HepG2 (cell line): ENCODE data around the gene SUV39H2. TPM values are rescaled to one million over a fixed set of nuclear protein-coding genes. Genes with fewer than 3 reads are reported as not detected.

Source experiments
- ATAC-seq: fragments of 200-7000 bp; cut with Tn5 transposase; 3 replicates; pipeline ENCODE4 v1.9.1; 2020; ENCODE audit warnings: mild to moderate bottlenecking, moderate library complexity
- BruUV-seq: library from RNA; stranded (reverse); fragments of 400-500 nt; replicated peaks from 2 replicates; lab custom pipeline; 2021; lab: Mats Ljungman, UMichigan
- CTCF ChIA-PET: fragments of 300-600 bp; formaldehyde crosslinking; extraction: SDS; loops from one replicate; lab custom pipeline; 2021; ENCODE audit warnings: low total read pairs, inconsistent platforms, low intra/inter-chr PET ratio; lab: Yijun Ruan, JAX
- POLR2A ChIA-PET: fragments of 350-600 bp; sonication (Branson Sonifier 250); formaldehyde crosslinking; loops from one replicate; lab custom pipeline; 2020; ENCODE audit warnings: antibody characterized with exemption, inconsistent platforms; lab: Yijun Ruan, JAX
- DNase-seq: peaks from one replicate; pipeline ENCODE4 v3.0.0-alpha.2; 2015; ENCODE audit warnings: low spot score
- FAIRE-seq: peaks from 3 replicates; lab custom pipeline; 2011; peaks lifted over from hg19 to GRCh38; lab: Jason Lieb, UNC
- H2AFZ ChIP-seq: one replicate; pipeline ENCODE4 v1.6.1; 2011; ENCODE audit warnings: low read length, inconsistent platforms
- H3K27ac ChIP-seq: fragments of 300-600 bp; 3 replicates; pipeline ENCODE4 v1.8.0; 2011; ENCODE audit warnings: mixed run types, mild to moderate bottlenecking, mixed read lengths, low read length, inconsistent platforms; ENCODE audit not compliant: insufficient read depth; ENCODE audit errors: extremely low read length
- H3K27me3 ChIP-seq, 2 experiments: fragments of 200-600 bp in 1 of 2; 2 replicates in 1 of 2; 3 replicates in 1 of 2; pipeline versions ENCODE4 v1.6.0 to v1.8.0; 2011; ENCODE audit warnings: low read length in 2 of 2, mild to moderate bottlenecking in 2 of 2, moderate library complexity in 2 of 2, inconsistent platforms in 1 of 2; ENCODE audit not compliant: insufficient read depth in 2 of 2, control insufficient read depth in 1 of 2
- H3K36me3 ChIP-seq, 2 experiments: fragments of 200-600 bp in 1 of 2; replicated peaks in 1 of 2; 2 replicates in 1 of 2; 3 replicates in 1 of 2; pipeline versions ENCODE4 v1.5.1 to v1.8.0; 2011; ENCODE audit warnings: low read length in 2 of 2, inconsistent platforms in 1 of 2; ENCODE audit not compliant: insufficient read depth in 2 of 2, control insufficient read depth in 1 of 2
- H3K4me1 ChIP-seq: 2 replicates; pipeline ENCODE4 v1.5.1; 2012; ENCODE audit warnings: low read length, inconsistent platforms; ENCODE audit not compliant: insufficient read depth
- H3K4me2 ChIP-seq: 2 replicates; pipeline ENCODE4 v1.6.0; 2011; ENCODE audit warnings: low read depth, low read length, inconsistent platforms
- H3K4me3 ChIP-seq, 3 experiments: fragments of 200-600 bp in 1 of 3; sonication (generic), shearing (Covaris generic) in 1 of 3; replicated peaks in 1 of 3; 2 replicates each; pipeline ENCODE4 v1.5.1; 2011 to 2016; ENCODE audit warnings: low read length in 3 of 3, inconsistent platforms in 2 of 3, low read depth in 2 of 3, mild to moderate bottlenecking in 2 of 3, control low read depth in 1 of 3, mixed read lengths in 1 of 3; ENCODE audit not compliant: insufficient read depth in 1 of 3
- H3K79me2 ChIP-seq: one replicate; pipeline ENCODE4 v1.6.1; 2011; ENCODE audit warnings: low read length, inconsistent platforms; ENCODE audit not compliant: insufficient read depth
- H3K9ac ChIP-seq: 2 replicates; pipeline ENCODE4 v1.6.0; 2011; ENCODE audit warnings: mild to moderate bottlenecking, low read depth, low read length, inconsistent platforms; ENCODE audit not compliant: insufficient read depth
- H3K9me3 ChIP-seq: 2 replicates; pipeline ENCODE4 v1.5.1; 2012; ENCODE audit warnings: mild to moderate bottlenecking, low read length
- H4K20me1 ChIP-seq: 2 replicates; pipeline ENCODE4 v1.6.0; 2011; ENCODE audit warnings: inconsistent platforms, mild to moderate bottlenecking, low read length, moderate library complexity; ENCODE audit not compliant: insufficient read depth
- ATF3 ChIP-seq: sonication (generic); formaldehyde crosslinking; IDR thresholded peaks from 2 replicates; pipeline ENCODE4 v1.4.0; 2020; ENCODE audit warnings: missing genetic modification reagents
- BRF2 ChIP-seq: sonication (generic); formaldehyde crosslinking; IDR thresholded peaks from 2 replicates; pipeline ENCODE4 v1.8.1; 2022; ENCODE audit warnings: mild to moderate bottlenecking, missing genetic modification reagents
- CEBPB ChIP-seq: IDR thresholded peaks from 2 replicates; pipeline ENCODE4 v1.6.1; 2011; ENCODE audit warnings: low read depth, low read length, improper control_type of control experiment, borderline replicate concordance
- DZIP1 ChIP-seq: sonication (generic); formaldehyde crosslinking; IDR thresholded peaks from 2 replicates; pipeline ENCODE4 v1.5.0; 2020; ENCODE audit warnings: mild to moderate bottlenecking, missing genetic modification reagents
- IKZF4 ChIP-seq: sonication (generic); formaldehyde crosslinking; IDR thresholded peaks from 2 replicates; pipeline ENCODE4 v1.5.1; 2020; ENCODE audit warnings: borderline replicate concordance, mild to moderate bottlenecking, low read depth, missing genetic modification reagents; ENCODE audit errors: not compliant biosample characterization
- RBAK ChIP-seq: sonication (generic); formaldehyde crosslinking; IDR thresholded peaks from 2 replicates; pipeline ENCODE4 v1.5.1; 2020; ENCODE audit warnings: mild to moderate bottlenecking, missing genetic modification reagents
- ZNF562 ChIP-seq: sonication (generic); formaldehyde crosslinking; IDR thresholded peaks from 2 replicates; pipeline ENCODE4 v1.8.0; 2022; ENCODE audit warnings: missing genetic modification reagents, borderline replicate concordance
- WGBS: methylation state at CpG from one replicate; pipeline ENCODE4 v1.1.6; 2017; ENCODE audit warnings: low lambda C conversion rate; 5-methylcytosine and 5-hydroxymethylcytosine counted together
- in situ Hi-C: cut with HindIII; loops from 2 replicates; pipeline ENCODE4 v1.10.0; 2017; ENCODE audit warnings: low pct_unique_long_range_greater_than_20kb; ENCODE audit not compliant: extremely low pct_ligation_motif_present
- intact Hi-C: fragments of 100-400 bp; cut with micrococcal nuclease; formaldehyde crosslinking; loops from one replicate; pipeline ENCODE4 v1.10.0; 2022; ENCODE audit not compliant: unreplicated experiment
- polyA plus RNA-seq, 8 experiments: library from polyadenylated mRNA; depleted of rRNA in 3 of 8; stranded (reverse) in 7 of 8; unstranded in 1 of 8; fragments of >200 nt; fragmentation: Illumina TruSeq in 4 of 8; extraction: Trizol in 4 of 8; gene quantifications; 2 replicates each; pipeline versions ENCODE4 v1.2.1 to v1.2.3, GENCODE V29; 2011 to 2016; ENCODE audit warnings: low read depth in 4 of 8, missing spikeins in 1 of 8, mixed read lengths in 1 of 8; ENCODE audit not compliant: insufficient read depth in 1 of 8
- total RNA-seq, 5 experiments: library from RNA; depleted of rRNA; stranded (reverse); fragments of >200 nt; fragmentation: Illumina TruSeq; extraction: Trizol; gene quantifications; 2 replicates each; pipeline ENCODE4 v1.2.3, GENCODE V29; 2016; ENCODE audit warnings: low read depth in 1 of 5

SUV39H2 gene
- total and polyA plus RNA-seq, 2 of the 13 experiments (the other 11 are each of a cell fraction or from before 2014, with no cell fraction given) = 9.0 to 44.3 TPM

- TF ChIP-seq DZIP1 (no peak), ATF3 (CRISPR knock-in tag) (no peak), BRF2 (CRISPR knock-in tag) (no peak), CEBPB (0 out of 2 replicates have a peak, but pooled peaks have one; percentile 22), IKZF4 (CRISPR knock-in tag) (no peak)
Measured at GRCh38 chr10:14945108-14945507, 66.4 kb downstream of the SUV39H2 start (continued).

GRCh38 chr10:14947268-14947667 is 68.6 kb downstream of the SUV39H2 start:
- ChIA-PET POLR2A (no interaction called here), CTCF (no interaction called here)
- Histone ChIP-seq H3K9me3 (no peaks in the 10 kb centered on the region), H3K79me2 (peaks cover 23% of the 10 kb centered on the region), H3K4me1 (peaks cover 27% of the 10 kb centered on the region), H3K4me2 (no peak overlapping the region), H2AFZ (no peak overlapping the region), H3K4me3 (no peak overlapping the region), H3K27me3 (no peaks in the 10 kb centered on the region), H4K20me1 (no peaks in the 10 kb centered on the region), H3K9ac (no peak overlapping the region), H3K36me3 (peaks cover 4 to 43% of the 10 kb centered on the region in 2 experiments; a peak in 4 of 5 replicates), H3K27ac (no peak overlapping the region)
- TF ChIP-seq ZNF562 (CRISPR knock-in tag) (no peak), RBAK (peak; percentile 74; the same call in 1 of the 2 replicates)
- 100% methylated on average over 1 of the region's 1 CpG for WGBS
- intact Hi-C loops (no loop called here), in situ Hi-C loops (no loop called here)
- ATAC-seq (no peak), DNase-seq (no peak), FAIRE-seq (no peak)
- BruUV-seq = no TSS peak
